Endothelial cell of umbilical vein (primary cell): ENCODE results near the gene CNTRL. TPM values are rescaled to one million over a fixed set of nuclear protein-coding genes. Genes with fewer than 3 reads are reported as not detected.

Source experiments
- BruUV-seq: library from RNA; stranded (reverse); fragments of 400-500 nt; replicated peaks from 2 replicates; lab custom pipeline; 2021; lab: Mats Ljungman, UMichigan
- CTCF ChIA-PET: fragments of 300-600, 350-600 bp; sonication (Branson Sonifier 250); formaldehyde crosslinking; loops from one replicate; lab custom pipeline; 2021; ENCODE audit warnings: antibody characterized with exemption, inconsistent platforms; lab: Charles Lee
- POLR2A ChIA-PET: fragments of 300-600, 350-600 bp; sonication (Branson Sonifier 250); formaldehyde crosslinking; loops from one replicate; lab custom pipeline; 2021; ENCODE audit warnings: antibody characterized with exemption, inconsistent platforms; lab: Charles Lee
- DNase-seq: peaks from one replicate; pipeline ENCODE4 v3.0.0-alpha.2; 2011; ENCODE audit warnings: low read depth, low spot score
- FAIRE-seq: peaks from 2 replicates; lab custom pipeline; 2011; peaks lifted over from hg19 to GRCh38; lab: Jason Lieb, UNC
- H2AFZ ChIP-seq: 2 replicates; pipeline ENCODE4 v1.6.0; 2012; ENCODE audit warnings: low read depth, low read length, control low read depth, inconsistent platforms
- H3K27ac ChIP-seq: 2 replicates; pipeline ENCODE4 v1.5.1; 2011; ENCODE audit warnings: low read depth, mild to moderate bottlenecking, control low read depth, low read length, moderate library complexity; ENCODE audit not compliant: insufficient read depth
- H3K27me3 ChIP-seq, 2 experiments: 2 replicates each; pipeline versions ENCODE4 v1.6.0 to v1.6.1; 2011; ENCODE audit warnings: low read length in 2 of 2, mixed read lengths in 1 of 2; ENCODE audit not compliant: control insufficient read depth in 2 of 2, insufficient read depth in 2 of 2
- H3K36me3 ChIP-seq, 2 experiments: 2 replicates in 1 of 2; 3 replicates in 1 of 2; pipeline ENCODE4 v1.5.1; 2011; ENCODE audit warnings: low read length in 2 of 2, mild to moderate bottlenecking in 1 of 2, moderate library complexity in 1 of 2; ENCODE audit not compliant: control insufficient read depth in 2 of 2, insufficient read depth in 2 of 2; ENCODE audit errors: extremely low read depth in 1 of 2
- H3K4me1 ChIP-seq: 3 replicates; pipeline ENCODE4 v1.5.1; 2011; ENCODE audit warnings: mild to moderate bottlenecking, low read length; ENCODE audit not compliant: control insufficient read depth, insufficient read depth; ENCODE audit errors: extremely low read depth
- H3K4me2 ChIP-seq: 2 replicates; pipeline ENCODE4 v1.6.1; 2011; ENCODE audit warnings: low read length, control low read depth, mixed read lengths; ENCODE audit not compliant: insufficient read depth
- H3K4me3 ChIP-seq, 3 experiments: fragments of 200-600 bp in 1 of 3; sonication (generic), shearing (Covaris generic) in 1 of 3; replicated peaks in 1 of 3; 2 replicates each; pipeline ENCODE4 v1.5.1; 2011 to 2016; ENCODE audit warnings: control low read depth in 3 of 3, low read length in 3 of 3, mild to moderate bottlenecking in 2 of 3, inconsistent platforms in 1 of 3, low read depth in 1 of 3, moderate library complexity in 1 of 3; ENCODE audit not compliant: insufficient read depth in 1 of 3
- H3K79me2 ChIP-seq: 2 replicates; pipeline ENCODE4 v1.6.0; 2012; ENCODE audit warnings: low read length, inconsistent platforms; ENCODE audit not compliant: control insufficient read depth, insufficient read depth
- H3K9ac ChIP-seq: replicated peaks from 2 replicates; pipeline ENCODE3; 2011; ENCODE audit warnings: low read length, control low read depth; ENCODE audit not compliant: insufficient read depth; ENCODE audit errors: extremely low read depth
- H3K9me1 ChIP-seq: replicated peaks from 3 replicates; pipeline ENCODE4 v1.6.0; 2011; ENCODE audit warnings: mild to moderate bottlenecking, low read length; ENCODE audit not compliant: control insufficient read depth, insufficient read depth; ENCODE audit errors: extremely low read depth
- H3K9me3 ChIP-seq: replicated peaks from 2 replicates; pipeline ENCODE4 v1.5.1; 2012; ENCODE audit warnings: low read length, inconsistent platforms; ENCODE audit not compliant: control insufficient read depth, insufficient read depth
- H4K20me1 ChIP-seq: replicated peaks from 2 replicates; pipeline ENCODE3; 2011; ENCODE audit warnings: mild to moderate bottlenecking, low read length; ENCODE audit not compliant: control insufficient read depth, insufficient read depth; ENCODE audit errors: extremely low read depth
- CTCF ChIP-seq, 2 donors: IDR thresholded peaks; 1 replicate in 1 of 2; 2 replicates in 1 of 2; pipeline ENCODE4 v1.5.1; 2011; ENCODE audit warnings: low read length in 2 of 2, mild to moderate bottlenecking in 2 of 2, moderate library complexity in 2 of 2, control low read depth in 1 of 2, inconsistent platforms in 1 of 2, low read depth in 1 of 2; ENCODE audit not compliant: insufficient read depth in 1 of 2; ENCODE audit errors: extremely low read depth in 1 of 2
- EZH2 ChIP-seq: IDR thresholded peaks from 2 replicates; pipeline ENCODE4 v1.6.1; 2012; ENCODE audit warnings: borderline replicate concordance, low read depth, mild to moderate bottlenecking, moderate library complexity, low read length, inconsistent platforms; ENCODE audit not compliant: severe bottlenecking
- FOS ChIP-seq: IDR thresholded peaks from 2 replicates; pipeline ENCODE4 v1.6.1; 2011; ENCODE audit warnings: mild to moderate bottlenecking, low read length, moderate library complexity, borderline replicate concordance; ENCODE audit not compliant: insufficient read depth
- GATA2 ChIP-seq: IDR thresholded peaks from 2 replicates; pipeline ENCODE4 v1.7.0; 2011; ENCODE audit warnings: low read depth, mild to moderate bottlenecking, moderate library complexity, mixed read lengths, low read length; ENCODE audit not compliant: insufficient read length, insufficient read depth
- JUN ChIP-seq: IDR thresholded peaks from 2 replicates; pipeline ENCODE4 v1.6.1; 2011; ENCODE audit warnings: borderline replicate concordance, low read depth; ENCODE audit not compliant: insufficient read length, insufficient read depth
- MAX ChIP-seq: IDR thresholded peaks from 2 replicates; pipeline ENCODE4 v1.6.1; 2011; ENCODE audit not compliant: insufficient read depth, insufficient read length
- MYC ChIP-seq: IDR thresholded peaks from one replicate; pipeline ENCODE4 v1.6.1; 2011; ENCODE audit warnings: mild to moderate bottlenecking, low read depth, low read length
- POLR2A ChIP-seq: IDR thresholded peaks from 2 replicates; pipeline ENCODE4 v1.6.1; 2012; ENCODE audit warnings: low read depth, mild to moderate bottlenecking, control low read depth, low read length
- POLR2AphosphoS5 ChIP-seq: IDR thresholded peaks from 2 replicates; pipeline ENCODE4 v1.6.1; 2012; ENCODE audit warnings: low read depth, mild to moderate bottlenecking, control low read depth, low read length, moderate library complexity; ENCODE audit not compliant: insufficient read depth
- dilution Hi-C: fragments of 300-500 bp; cut with MboI; formaldehyde crosslinking; loops from one replicate; pipeline ENCODE4 v1.15.0; 2019; ENCODE audit warnings: low sequenced_read_pairs; ENCODE audit not compliant: extremely low pct_ligation_motif_present
- intact Hi-C: fragments of 100-400 bp; cut with micrococcal nuclease; formaldehyde crosslinking; loops from one replicate; pipeline ENCODE4 v1.10.0; 2022
- polyA plus RNA-seq, 4 experiments: library from polyadenylated mRNA; depleted of rRNA in 3 of 4; stranded (reverse) in 3 of 4; unstranded in 1 of 4; fragments of >200 nt; gene quantifications; 2 replicates each; pipeline versions ENCODE4 v1.2.1 to v1.2.3, GENCODE V29; 2011 to 2012; ENCODE audit warnings: missing spikeins in 1 of 4
- total RNA-seq: library from RNA; stranded (reverse); gene quantifications from 2 replicates; pipeline ENCODE4 v1.2.3, GENCODE V29; 2021

CNTRL gene
- total and polyA plus RNA-seq, 2 donors (not counting 3 experiments of a cell fraction or from before 2014, with no cell fraction given), result 6.1 to 21.8 TPM

DNA sequence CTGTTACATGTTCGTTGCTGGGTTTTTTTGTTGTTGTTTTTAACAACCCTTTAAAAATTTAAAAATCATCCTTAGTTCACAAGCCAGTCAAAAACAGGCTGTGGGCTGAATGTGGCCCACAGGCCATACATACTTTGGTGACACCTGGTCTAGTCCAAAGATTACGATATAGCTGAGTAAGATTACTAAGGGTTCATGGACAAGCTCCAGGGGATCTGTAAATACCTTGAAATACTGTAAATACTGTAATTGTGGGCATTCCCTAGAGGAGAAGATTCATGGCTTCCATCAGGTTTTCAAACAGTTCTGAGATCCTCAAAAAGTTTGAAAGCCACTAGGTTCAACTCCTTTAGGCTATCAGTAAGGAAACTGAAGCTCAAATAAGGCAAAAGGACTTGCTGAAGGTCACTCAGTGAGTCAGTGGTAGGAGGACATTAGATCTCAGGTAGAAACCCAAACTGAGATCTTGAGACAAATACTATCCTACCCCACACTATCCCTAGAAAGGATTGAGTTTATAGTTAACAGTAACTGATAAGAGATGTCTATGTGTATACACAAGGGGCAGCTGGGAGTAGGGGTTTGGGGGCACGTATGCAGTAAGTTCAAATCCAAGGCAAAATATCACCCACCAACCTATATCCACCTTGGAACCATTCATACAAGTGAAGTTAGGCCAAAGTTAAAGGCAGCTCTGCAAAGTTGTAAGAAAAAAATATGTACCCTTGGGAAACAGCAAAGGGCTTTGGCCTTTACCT, 109.1 kb downstream of the CNTRL start:
- no peak for FAIRE-seq
- CTCF ChIA-PET, result interaction anchor here (0.7 to 1.0 kb wide), 4 partner anchors 11 to 21 kb away, joined by 3 read pairs; no protein-coding TSS in a partner anchor
- no peak for DNase-seq

GRCh38 chr9:121184463-121184862, 109.7 kb downstream of the CNTRL start:
- H3K36me3 ChIP-seq, result peaks cover 3 to 18% of the 10 kb centered on the region in 2 experiments
- H3K9me3 ChIP-seq, result no peaks in the 10 kb centered on the region
- H3K9me1 ChIP-seq, result no peaks in the 10 kb centered on the region
- H3K4me2 ChIP-seq, result no peak overlapping the region
- dilution Hi-C loops, result no loop called here
- H3K27me3 ChIP-seq, result no peaks in the 10 kb centered on the region
- no peak overlapping the region for H3K9ac ChIP-seq
- H2AFZ ChIP-seq, result no peak overlapping the region
- POLR2A ChIA-PET, result no interaction called here
- H3K27ac ChIP-seq, result no peak overlapping the region
- peaks cover 6% of the 10 kb centered on the region for H4K20me1 ChIP-seq
- no peak overlapping the region for H3K4me3 ChIP-seq
- no peak for DNase-seq
- intact Hi-C loops, result no loop called here
- H3K79me2 ChIP-seq, result peaks cover 62% of the 10 kb centered on the region
- TF ChIP-seq EZH2 (no peak), POLR2AphosphoS5 (no peak), MAX (no peak), MYC (no peak), GATA2 (no peak), CTCF (IDR thresholded peaks at IDR 0.05; ENCODE audit: extremely low read depth in 1 of 2, insufficient read depth in 1 of 2, low read depth in 1 of 2, low read length in 2 of 2) (no peak), POLR2A (no peak), FOS (no peak), JUN (no peak)
- FAIRE-seq, result no peak
- CTCF ChIA-PET, result interaction anchor here (0.7 to 1.0 kb wide), 4 partner anchors 11 to 22 kb away, joined by 3 read pairs; no protein-coding TSS in a partner anchor
- BruUV-seq, result no TSS peak
- H3K4me1 ChIP-seq, result no peaks in the 10 kb centered on the region

More for the DNA sequence above, 109.1 kb downstream of the CNTRL start:
- H2AFZ ChIP-seq, result no peak overlapping the region
- no peak overlapping the region for H3K9ac ChIP-seq
- POLR2A ChIA-PET, result no interaction called here
- no peak overlapping the region for H3K4me2 ChIP-seq
- no peak for TF ChIP-seq POLR2A
- no peak for TF ChIP-seq MAX
- no peak for TF ChIP-seq EZH2
- TF ChIP-seq MYC, result no peak
- dilution Hi-C loops, result no loop called here
- H3K36me3 ChIP-seq, result peaks cover 5 to 17% of the 10 kb centered on the region in 2 experiments
- no peaks in the 10 kb centered on the region for H3K27me3 ChIP-seq
- H4K20me1 ChIP-seq, result peaks cover 4% of the 10 kb centered on the region
- BruUV-seq, result no TSS peak
- peaks cover 56% of the 10 kb centered on the region for H3K79me2 ChIP-seq
- H3K27ac ChIP-seq, result no peak overlapping the region
- no peaks in the 10 kb centered on the region for H3K4me1 ChIP-seq
- H3K9me1 ChIP-seq, result no peaks in the 10 kb centered on the region
- no peak overlapping the region for H3K4me3 ChIP-seq
- H3K9me3 ChIP-seq, result no peaks in the 10 kb centered on the region
- intact Hi-C loops, result no loop called here
